IPS-18c (cell line): ENCODE data around the gene RRP15.
A peak's percentile ranks its signal among the peaks of the same experiment; 100 is the strongest.

ENCODE experiments used
- H3K4me3 ChIP-seq: 2 replicates; pipeline ENCODE4 v1.7.0; 2013; ENCODE audit warnings: low read depth, mild to moderate bottlenecking, low read length, moderate library complexity; ENCODE audit not compliant: insufficient read depth
- H3K9me3 ChIP-seq: one replicate; pipeline ENCODE4 v1.6.1; 2013; ENCODE audit warnings: mild to moderate bottlenecking, low read length, moderate library complexity; ENCODE audit not compliant: control insufficient read depth, insufficient read depth

The RRP15 gene

DNA sequence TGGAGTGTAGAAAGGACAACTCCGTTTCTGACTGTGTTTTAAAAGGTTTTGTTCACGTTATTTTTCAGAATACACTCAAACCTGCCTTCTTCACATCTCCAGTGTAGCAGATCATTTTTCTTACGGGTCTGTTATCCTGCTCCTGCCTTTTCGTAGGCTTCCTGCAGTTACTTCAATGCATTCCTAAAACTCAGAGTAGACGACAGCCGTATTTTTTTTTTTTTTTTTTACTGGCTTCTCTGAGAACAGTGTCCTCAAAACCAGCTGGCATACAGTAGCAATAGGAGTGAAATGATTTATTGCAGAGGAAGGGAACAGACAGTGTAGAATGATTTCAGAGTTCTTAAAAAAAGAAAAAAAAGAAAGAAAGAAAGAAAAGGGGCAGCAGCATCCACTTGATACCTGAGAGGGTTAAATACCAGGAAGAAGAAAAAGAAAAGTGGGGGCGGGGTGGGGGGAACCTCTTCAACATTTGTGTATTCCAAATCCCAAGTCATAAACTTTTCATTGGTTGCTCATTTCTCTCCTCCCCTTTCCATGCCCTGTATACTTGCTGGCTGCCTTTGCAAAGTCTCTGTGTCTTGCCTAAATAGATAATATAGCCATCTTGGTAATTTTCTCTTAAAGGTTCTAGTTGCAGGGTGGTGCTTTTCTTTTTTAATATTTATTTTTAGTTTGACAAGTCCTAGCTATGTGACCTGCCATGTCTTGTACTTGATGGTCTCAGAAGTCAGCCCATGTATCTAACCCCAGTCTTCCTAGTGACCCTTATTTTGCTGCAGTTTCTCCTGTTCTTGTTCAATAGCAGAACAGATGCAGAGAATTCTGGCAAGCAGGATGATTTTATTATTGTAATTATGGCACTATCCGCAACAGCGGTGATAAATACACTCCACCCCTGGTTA is 62.9 kb downstream of the RRP15 start:
- peak overlapping the region; percentile 63; the same call in 1 of the 2 replicates for H3K4me3 ChIP-seq

DNA sequence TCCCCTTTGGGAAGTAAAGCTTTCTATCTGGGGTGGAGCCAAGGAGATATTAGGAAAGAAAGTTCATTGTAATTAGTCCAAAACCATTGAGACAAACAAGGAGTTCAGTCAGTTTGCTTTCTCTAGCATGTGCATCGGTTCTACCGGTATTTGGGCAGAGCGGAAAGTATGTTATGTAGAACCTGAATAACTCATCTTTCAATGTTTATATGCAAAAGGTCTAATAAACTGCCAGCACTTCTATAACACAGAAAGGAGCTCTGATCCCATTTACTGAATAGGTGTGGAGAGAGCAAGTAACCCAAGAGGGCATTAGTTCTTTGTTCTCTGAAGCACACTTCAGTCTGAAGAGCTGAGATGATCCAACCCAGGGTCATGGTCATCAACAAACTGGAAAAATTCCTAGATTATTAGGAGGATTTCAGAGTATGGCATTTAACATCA is 63.6 kb downstream of the RRP15 start:
- H3K9me3 ChIP-seq, result no peaks in the 10 kb centered on the region
- H3K4me3 ChIP-seq, result no peak overlapping the region

More for the DNA sequence above, 62.9 kb downstream of the RRP15 start:
- H3K9me3 ChIP-seq, result no peaks in the 10 kb centered on the region

GRCh38 chr1:218349348-218350034 is 64.4 kb downstream of the RRP15 start:
- Histone ChIP-seq H3K9me3 (no peaks in the 10 kb centered on the region), H3K4me3 (no peak overlapping the region)

GRCh38 chr1:218350035-218350525 is 65.0 kb downstream of the RRP15 start:
- H3K9me3 ChIP-seq, result no peaks in the 10 kb centered on the region
- no peak overlapping the region for H3K4me3 ChIP-seq

- Histone ChIP-seq H3K4me3 (no peak overlapping the region), H3K9me3 (no peaks in the 10 kb centered on the region)
These were observed 65.7 kb downstream of the RRP15 start for GRCh38 chr1:218350801-218351266.

DNA sequence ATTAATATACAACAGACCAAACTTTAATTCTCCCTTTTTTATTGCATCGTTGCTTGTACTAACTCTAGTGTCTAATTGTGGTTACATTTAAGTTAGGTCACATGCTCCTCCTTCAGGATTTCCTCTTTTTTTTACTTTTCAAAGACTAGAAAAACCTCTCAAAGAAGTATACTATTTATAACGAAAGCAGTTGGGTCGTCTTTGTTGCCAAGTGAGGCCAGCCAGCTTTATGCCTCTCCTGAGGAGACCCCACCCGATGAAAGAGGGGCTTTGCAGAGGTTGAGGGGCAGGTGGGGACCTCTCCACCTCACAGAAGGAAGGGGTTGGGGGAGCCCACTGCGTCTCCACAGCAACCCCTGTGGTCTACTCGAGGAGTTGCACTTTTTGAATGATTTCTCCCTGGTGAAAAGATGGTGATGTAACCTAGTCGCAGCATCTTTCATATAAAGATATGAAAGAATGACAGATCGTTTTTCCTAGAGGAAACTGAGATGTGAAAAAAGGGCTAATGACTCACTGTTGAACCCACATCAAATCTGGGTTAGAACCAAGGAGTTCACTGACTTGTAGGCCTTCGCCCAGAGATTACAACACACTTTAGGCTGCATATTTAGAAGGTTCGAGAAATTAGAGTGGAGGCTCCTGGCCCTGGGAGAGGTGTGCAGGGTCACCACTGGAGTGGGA is 66.4 kb downstream of the RRP15 start:
- H3K9me3 ChIP-seq, result no peaks in the 10 kb centered on the region
- no peak overlapping the region for H3K4me3 ChIP-seq

GRCh38 chr1:218352075-218352438 is 67.0 kb downstream of the RRP15 start:
- Histone ChIP-seq H3K4me3 (no peak overlapping the region), H3K9me3 (no peaks in the 10 kb centered on the region)

DNA sequence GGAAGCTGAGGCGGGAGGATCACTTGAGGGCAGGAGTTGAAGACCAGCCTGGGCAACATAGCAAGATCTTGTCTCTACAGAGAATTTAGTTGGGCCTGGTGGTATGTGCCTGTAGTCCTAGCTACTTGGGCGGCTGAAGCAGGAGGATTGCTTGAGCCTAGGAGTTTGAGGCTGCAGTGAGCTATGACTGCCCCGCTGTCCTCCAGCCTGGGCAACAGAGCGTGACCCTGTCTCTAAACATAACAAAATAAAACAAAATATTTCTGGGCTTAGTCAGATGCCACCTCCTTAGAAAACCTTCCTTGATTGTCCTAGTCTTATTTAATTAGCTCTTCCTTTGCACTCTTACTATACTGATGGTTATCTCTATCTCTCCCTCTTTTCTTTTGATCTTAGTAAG is 68.6 kb downstream of the RRP15 start:
- Histone ChIP-seq H3K4me3 (no peak overlapping the region), H3K9me3 (no peaks in the 10 kb centered on the region)

DNA sequence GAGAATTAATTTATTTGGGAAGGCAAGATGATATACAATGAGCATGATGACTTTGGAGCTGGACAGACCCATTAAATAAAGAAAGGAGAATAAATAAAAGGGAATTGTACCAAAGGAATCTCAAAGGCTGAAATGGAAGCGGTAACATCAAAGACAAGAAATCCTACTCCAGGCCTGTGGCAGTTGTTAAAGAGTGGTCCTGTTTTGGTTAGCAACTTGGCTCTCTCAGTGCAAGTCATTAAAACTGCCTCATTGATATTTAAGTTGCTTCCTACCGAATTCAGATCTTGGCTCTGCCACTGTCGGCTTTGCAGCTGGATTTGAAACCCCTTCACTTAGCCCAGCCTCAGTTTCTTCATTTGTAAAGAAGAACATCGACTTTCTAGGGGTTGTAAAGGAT is 70.2 kb downstream of the RRP15 start:
- H3K4me3 ChIP-seq, result no peak overlapping the region
- no peaks in the 10 kb centered on the region for H3K9me3 ChIP-seq

- H3K4me3 ChIP-seq, result no peak overlapping the region
- H3K9me3 ChIP-seq, result no peaks in the 10 kb centered on the region
These were observed 72.3 kb downstream of the RRP15 start for GRCh38 chr1:218357211-218357892.

DNA sequence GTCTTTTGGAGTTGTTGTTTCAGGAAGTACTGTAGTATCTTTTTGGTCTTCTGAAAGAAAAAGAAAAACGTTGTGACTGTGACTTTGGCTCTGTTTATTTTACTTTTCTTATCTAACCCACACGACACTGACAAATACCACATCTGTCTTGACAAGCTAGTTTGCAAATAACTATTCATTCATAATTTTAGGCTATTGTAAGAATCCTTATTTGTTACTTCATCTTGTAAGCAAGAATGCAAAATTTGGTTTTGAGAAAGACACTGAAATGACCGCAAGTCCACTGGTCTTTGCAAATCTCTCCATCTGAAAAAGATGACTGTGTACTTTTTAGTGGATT is 72.8 kb downstream of the RRP15 start:
- Histone ChIP-seq H3K9me3 (no peaks in the 10 kb centered on the region), H3K4me3 (no peak overlapping the region)

GRCh38 chr1:218361298-218362065 is 76.4 kb downstream of the RRP15 start:
- Histone ChIP-seq H3K9me3 (no peaks in the 10 kb centered on the region), H3K4me3 (no peak overlapping the region)

GRCh38 chr1:218362418-218363076 is 77.5 kb downstream of the RRP15 start:
- Histone ChIP-seq H3K4me3 (no peak overlapping the region), H3K9me3 (no peaks in the 10 kb centered on the region)

DNA sequence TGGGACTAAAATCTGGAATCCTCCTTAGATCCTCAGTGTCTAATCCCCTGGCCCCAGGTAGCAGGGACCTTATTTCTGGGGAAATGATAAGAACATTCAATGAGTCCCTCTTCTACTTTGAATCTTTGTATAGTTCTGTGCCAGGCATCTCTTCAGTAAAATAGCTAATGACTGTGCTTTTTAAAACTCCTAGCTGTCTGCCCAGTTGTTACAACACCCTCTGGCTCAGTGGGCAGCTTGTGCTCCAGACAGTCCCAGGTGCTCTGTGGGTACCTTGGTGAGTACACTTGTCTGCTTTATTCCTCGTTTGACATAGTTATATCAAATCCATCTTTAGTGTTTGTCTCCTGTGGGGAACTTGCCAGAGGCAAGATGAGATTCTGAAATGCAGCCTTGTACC is 78.0 kb downstream of the RRP15 start:
- no peak overlapping the region for H3K4me3 ChIP-seq

DNA sequence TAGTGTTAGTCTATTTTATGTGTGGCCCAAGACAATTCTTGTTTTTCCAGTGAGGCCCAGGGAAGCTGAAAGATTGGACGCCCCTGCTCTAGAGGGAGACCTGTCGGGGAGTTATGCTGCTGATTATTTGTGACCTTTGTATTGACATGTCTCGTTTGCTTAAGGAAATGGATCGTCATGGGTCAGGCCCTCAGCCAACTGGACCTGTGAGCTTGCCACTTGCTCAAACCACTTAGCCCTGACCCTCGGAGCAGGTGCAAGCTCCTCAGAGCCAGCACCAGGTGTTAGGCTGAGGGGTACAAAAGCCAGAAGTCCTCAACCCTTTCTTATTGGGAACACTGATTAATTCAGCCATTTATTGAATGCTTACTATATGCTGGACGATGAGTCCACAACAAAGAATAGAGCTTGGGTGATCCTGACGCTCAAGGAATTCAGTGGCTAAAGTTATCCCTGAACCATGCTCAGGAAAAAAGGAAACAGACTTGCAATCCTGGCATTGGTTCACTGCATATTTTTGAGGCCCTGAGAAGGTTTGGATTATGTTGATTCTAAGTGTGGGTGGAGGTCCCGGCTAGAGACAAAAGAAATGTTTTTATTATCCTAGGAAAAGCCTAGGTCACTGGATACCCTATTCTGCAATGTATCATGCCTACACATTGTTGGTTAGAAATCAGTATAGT is 79.1 kb downstream of the RRP15 start:
- H3K9me3 ChIP-seq, result no peaks in the 10 kb centered on the region

More for the DNA sequence above, 78.0 kb downstream of the RRP15 start:
- H3K9me3 ChIP-seq, result no peaks in the 10 kb centered on the region

More for the DNA sequence above, 79.1 kb downstream of the RRP15 start:
- no peak overlapping the region for H3K4me3 ChIP-seq
